ENCODE results near the gene SGSM1.

Gene SGSM1

DNA sequence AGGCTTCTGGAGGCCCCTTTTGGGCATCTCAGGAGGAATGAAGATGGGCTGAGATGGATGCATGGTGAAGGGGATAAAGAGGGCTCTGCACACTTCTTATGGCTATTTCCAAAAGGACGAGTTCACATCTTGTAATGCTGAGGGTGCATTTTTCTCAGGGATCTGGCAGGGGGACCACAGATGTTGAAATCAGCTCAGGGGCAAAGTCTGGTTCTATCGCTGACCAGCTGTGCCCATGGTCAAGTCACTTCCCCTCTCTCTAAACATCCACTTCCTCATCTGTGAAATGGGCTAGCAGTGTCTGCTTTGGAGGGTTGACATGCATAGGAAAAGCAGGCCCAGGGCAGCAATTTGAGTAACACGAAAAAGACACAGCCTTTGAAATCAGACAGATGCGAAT is 114.0 kb downstream of the SGSM1 start:
- DNase-seq (ENCODE audit: low read depth): no peak

DNA sequence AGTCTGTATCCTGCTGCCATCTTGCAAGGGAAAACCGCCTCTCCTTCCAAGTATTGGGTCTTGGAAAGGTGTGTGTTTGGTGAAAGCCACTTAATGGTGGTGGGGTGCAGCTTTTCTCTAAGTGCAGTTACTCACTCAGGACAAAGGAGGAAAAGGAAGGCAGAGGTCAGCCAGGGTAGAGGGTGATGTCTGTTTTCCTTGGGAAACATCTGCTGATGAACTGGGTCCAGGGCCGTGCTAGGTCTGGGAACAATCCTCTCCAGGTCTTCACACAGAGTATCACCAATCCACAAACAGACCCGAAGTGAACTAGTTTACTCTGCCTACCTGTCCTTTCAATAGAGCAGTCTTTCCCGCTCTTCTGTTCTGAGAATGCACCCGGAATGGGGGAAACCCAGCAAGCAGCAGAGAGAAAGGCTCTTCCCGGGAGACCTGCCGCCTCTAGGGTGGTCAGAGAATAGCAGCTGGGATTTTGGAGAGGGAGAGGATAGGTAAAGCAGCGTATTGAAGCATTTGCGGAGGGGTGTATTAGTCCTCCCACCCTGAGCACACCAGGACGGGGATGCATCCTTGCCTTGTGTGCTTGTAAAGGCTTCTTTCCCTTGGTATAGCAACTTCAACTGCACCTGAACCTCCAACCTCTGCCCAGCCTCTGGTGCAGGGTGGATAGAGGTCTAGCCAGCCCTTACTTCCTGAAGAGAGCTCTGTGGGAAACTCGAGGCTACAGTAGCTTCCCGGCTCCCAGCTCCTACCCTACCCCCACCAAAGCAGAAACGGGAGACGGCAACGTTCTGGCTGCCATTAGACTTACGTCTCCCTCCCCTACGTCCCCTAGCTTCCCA is 119.8 kb downstream of the SGSM1 start:
- H3K36me3 ChIP-seq (ENCODE audit: control insufficient read depth, insufficient read depth, low read length, severe bottlenecking): no peaks in the 10 kb centered on the region
- H3K27me3 ChIP-seq (replicated peaks; ENCODE audit: control insufficient read depth, insufficient read depth, low read length): peaks cover 11% of the 10 kb centered on the region
- H3K9me3 ChIP-seq (ENCODE audit: control insufficient read depth, low read length): peaks cover 20% of the 10 kb centered on the region
- no peak overlapping the region for H3K9ac ChIP-seq (ENCODE audit: low read length)
- no peak overlapping the region for H3K4me3 ChIP-seq (ENCODE audit: low read length)
- no peak for DNase-seq (ENCODE audit: low read depth)
- H3K4me1 ChIP-seq (ENCODE audit: control insufficient read depth, insufficient read depth, low read length): peaks cover 3% of the 10 kb centered on the region

More for the DNA sequence above, 114.0 kb downstream of the SGSM1 start:
- Histone ChIP-seq H3K4me1 (ENCODE audit: control insufficient read depth, insufficient read depth, low read length) (no peaks in the 10 kb centered on the region), H3K36me3 (ENCODE audit: control insufficient read depth, insufficient read depth, low read length, severe bottlenecking) (no peaks in the 10 kb centered on the region), H3K4me3 (ENCODE audit: low read length) (no peak overlapping the region), H3K9me3 (ENCODE audit: control insufficient read depth, low read length) (no peaks in the 10 kb centered on the region), H3K9ac (ENCODE audit: low read length) (no peak overlapping the region), H3K27me3 (replicated peaks; ENCODE audit: control insufficient read depth, insufficient read depth, low read length) (peaks cover 10% of the 10 kb centered on the region)

GRCh38 chr22:24926428-24926725 is 120.4 kb downstream of the SGSM1 start:
- no peak overlapping the region for H3K9ac ChIP-seq (ENCODE audit: low read length)
- peaks cover 3% of the 10 kb centered on the region for H3K4me1 ChIP-seq (ENCODE audit: control insufficient read depth, insufficient read depth, low read length)
- H3K36me3 ChIP-seq (ENCODE audit: control insufficient read depth, insufficient read depth, low read length, severe bottlenecking): no peaks in the 10 kb centered on the region
- peaks cover 20% of the 10 kb centered on the region for H3K9me3 ChIP-seq (ENCODE audit: control insufficient read depth, low read length)
- H3K27me3 ChIP-seq (replicated peaks; ENCODE audit: control insufficient read depth, insufficient read depth, low read length): peaks cover 17% of the 10 kb centered on the region
- no peak for DNase-seq (ENCODE audit: low read depth)
- H3K4me3 ChIP-seq (ENCODE audit: low read length): no peak overlapping the region

- H3K4me1 ChIP-seq (ENCODE audit: control insufficient read depth, insufficient read depth, low read length): peaks cover 3% of the 10 kb centered on the region
- DNase-seq (ENCODE audit: low read depth): no peak
- H3K4me3 ChIP-seq (ENCODE audit: low read length): no peak overlapping the region
- peaks cover 20% of the 10 kb centered on the region for H3K9me3 ChIP-seq (ENCODE audit: control insufficient read depth, low read length)
- H3K27me3 ChIP-seq (replicated peaks; ENCODE audit: control insufficient read depth, insufficient read depth, low read length): peaks cover 22% of the 10 kb centered on the region
- H3K36me3 ChIP-seq (ENCODE audit: control insufficient read depth, insufficient read depth, low read length, severe bottlenecking): no peaks in the 10 kb centered on the region
- no peak overlapping the region for H3K9ac ChIP-seq (ENCODE audit: low read length)
These were observed 121.0 kb downstream of the SGSM1 start for GRCh38 chr22:24926849-24927579.

DNA sequence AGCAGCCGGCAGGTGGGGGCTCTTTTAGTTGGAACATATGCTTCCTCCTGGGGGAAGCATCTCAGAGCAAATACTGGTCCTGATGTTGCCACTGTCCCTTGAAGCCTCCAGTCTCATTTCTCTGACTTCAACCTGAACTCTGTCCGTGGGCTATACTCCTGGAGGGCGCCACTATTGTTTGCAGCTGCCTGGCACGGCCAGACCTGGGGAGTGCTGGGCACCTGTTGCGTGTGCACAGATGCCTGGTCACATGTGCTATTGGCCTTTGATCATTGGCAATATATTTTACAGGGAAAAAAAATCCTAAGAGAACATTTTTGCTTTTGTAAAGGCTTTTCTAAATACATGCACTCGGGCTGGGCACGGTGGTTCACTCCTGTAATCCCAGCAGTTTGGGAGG is 122.3 kb downstream of the SGSM1 start:
- no peak overlapping the region for H3K9ac ChIP-seq (ENCODE audit: low read length)
- no peaks in the 10 kb centered on the region for H3K36me3 ChIP-seq (ENCODE audit: control insufficient read depth, insufficient read depth, low read length, severe bottlenecking)
- H3K27me3 ChIP-seq (replicated peaks; ENCODE audit: control insufficient read depth, insufficient read depth, low read length): peaks cover 31% of the 10 kb centered on the region
- H3K4me3 ChIP-seq (ENCODE audit: low read length): no peak overlapping the region
- no peak for DNase-seq (ENCODE audit: low read depth)
- peaks cover 3% of the 10 kb centered on the region for H3K4me1 ChIP-seq (ENCODE audit: control insufficient read depth, insufficient read depth, low read length)
- H3K9me3 ChIP-seq (ENCODE audit: control insufficient read depth, low read length): peaks cover 20% of the 10 kb centered on the region

DNA sequence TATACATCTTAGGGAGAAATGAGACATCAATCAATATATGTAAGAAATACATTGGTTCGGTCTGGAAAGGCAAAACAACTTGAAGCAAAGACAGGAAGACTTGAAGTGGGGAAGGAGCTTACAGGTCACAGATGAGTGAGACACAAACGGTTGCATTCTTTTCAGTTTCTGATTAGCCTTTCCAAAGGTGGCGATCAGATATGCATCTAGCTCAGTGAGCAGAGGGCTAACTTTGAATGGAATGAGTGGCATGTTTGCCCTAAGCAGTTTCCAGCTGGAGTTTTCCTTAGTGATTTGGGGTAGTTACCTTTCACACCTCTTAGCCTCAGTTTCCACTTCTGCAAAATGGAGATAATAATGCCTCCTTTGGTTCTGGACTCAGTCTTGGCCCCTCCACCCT is 124.7 kb downstream of the SGSM1 start:
- Histone ChIP-seq H3K36me3 (ENCODE audit: control insufficient read depth, insufficient read depth, low read length, severe bottlenecking) (no peaks in the 10 kb centered on the region), H3K27me3 (replicated peaks; ENCODE audit: control insufficient read depth, insufficient read depth, low read length) (peaks cover 47% of the 10 kb centered on the region), H3K9me3 (ENCODE audit: control insufficient read depth, low read length) (peaks cover 19% of the 10 kb centered on the region), H3K9ac (ENCODE audit: low read length) (no peak overlapping the region), H3K4me1 (ENCODE audit: control insufficient read depth, insufficient read depth, low read length) (peaks cover 2% of the 10 kb centered on the region), H3K4me3 (ENCODE audit: low read length) (no peak overlapping the region)
- DNase-seq (ENCODE audit: low read depth): no peak

DNA sequence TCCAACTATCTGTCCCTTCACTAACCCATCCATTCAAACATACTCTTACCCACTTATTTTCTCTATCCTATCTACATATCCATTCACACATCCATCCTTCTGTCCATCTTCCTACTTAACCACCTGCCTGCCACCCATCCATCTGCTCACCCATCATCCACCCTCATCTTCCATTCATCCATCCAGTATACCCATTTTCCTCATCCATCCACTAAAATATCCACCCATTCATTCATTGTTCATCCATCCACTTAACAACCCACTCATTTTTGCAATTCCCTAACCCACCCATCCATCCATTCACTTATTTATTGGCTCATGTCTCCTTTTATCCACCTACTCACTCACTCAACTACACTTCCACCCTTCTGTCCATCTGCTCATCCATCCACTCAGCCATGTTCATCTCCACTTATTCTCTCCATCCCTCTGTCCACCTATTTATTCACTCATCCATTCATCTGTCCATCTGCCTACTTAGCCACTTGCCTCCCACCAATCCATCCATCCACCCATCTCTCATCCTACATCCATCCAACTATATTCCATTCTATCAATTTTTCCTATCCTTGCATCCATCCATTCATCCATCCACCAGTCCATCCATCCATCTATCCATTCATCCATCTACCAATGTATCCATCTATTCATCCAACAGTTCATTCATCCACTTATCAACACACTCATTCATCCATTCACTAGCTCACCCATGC is 129.9 kb downstream of the SGSM1 start:
- Histone ChIP-seq H3K27me3 (replicated peaks; ENCODE audit: control insufficient read depth, insufficient read depth, low read length) (peaks cover 59% of the 10 kb centered on the region), H3K9me3 (ENCODE audit: control insufficient read depth, low read length) (no peaks in the 10 kb centered on the region), H3K4me3 (ENCODE audit: low read length) (no peak overlapping the region), H3K9ac (ENCODE audit: low read length) (no peak overlapping the region), H3K4me1 (ENCODE audit: control insufficient read depth, insufficient read depth, low read length) (no peaks in the 10 kb centered on the region), H3K36me3 (ENCODE audit: control insufficient read depth, insufficient read depth, low read length, severe bottlenecking) (no peaks in the 10 kb centered on the region)
- no peak for DNase-seq (ENCODE audit: low read depth)

GRCh38 chr22:24937114-24937513 is 131.1 kb downstream of the SGSM1 start:
- DNase-seq (ENCODE audit: low read depth): peak; percentile 7
- no peaks in the 10 kb centered on the region for H3K36me3 ChIP-seq (ENCODE audit: control insufficient read depth, insufficient read depth, low read length, severe bottlenecking)
- H3K27me3 ChIP-seq (replicated peaks; ENCODE audit: control insufficient read depth, insufficient read depth, low read length): peaks cover 49% of the 10 kb centered on the region
- H3K9me3 ChIP-seq (ENCODE audit: control insufficient read depth, low read length): no peaks in the 10 kb centered on the region
- no peak overlapping the region for H3K9ac ChIP-seq (ENCODE audit: low read length)
- no peak overlapping the region for H3K4me3 ChIP-seq (ENCODE audit: low read length)
- H3K4me1 ChIP-seq (ENCODE audit: control insufficient read depth, insufficient read depth, low read length): no peaks in the 10 kb centered on the region

DNA sequence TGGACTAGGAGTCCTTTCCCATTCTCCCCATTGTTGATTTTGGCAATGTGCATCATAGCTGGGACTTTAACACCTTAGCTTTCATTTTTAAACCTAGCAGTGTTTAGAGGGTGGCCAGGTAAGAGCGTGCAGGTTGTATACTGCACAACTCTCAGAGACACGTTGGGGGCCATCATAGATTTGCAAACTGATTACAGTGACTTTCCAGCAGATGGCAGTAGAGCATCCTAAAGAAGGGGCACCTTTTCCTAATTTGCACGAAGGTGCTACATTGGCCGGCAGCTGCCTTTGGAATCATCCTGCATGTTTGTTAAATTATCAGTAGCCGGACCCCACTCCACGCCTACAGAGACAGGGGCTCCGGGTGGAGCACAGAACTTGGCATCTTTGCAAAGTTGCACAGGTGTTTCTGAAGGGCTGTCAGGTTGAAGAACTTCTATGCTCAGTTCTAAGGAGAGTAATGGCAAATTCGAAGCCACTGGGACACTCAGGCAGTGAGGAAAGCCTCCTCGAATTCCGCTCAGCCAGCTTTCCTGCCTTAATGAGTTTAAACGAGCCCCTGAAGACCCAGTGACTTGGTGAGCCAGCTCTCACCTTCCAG is 132.8 kb downstream of the SGSM1 start:
- peak; percentile 64 for DNase-seq (ENCODE audit: low read depth)

GRCh38 chr22:24942301-24942700 is 136.3 kb downstream of the SGSM1 start:
- no peaks in the 10 kb centered on the region for H3K9me3 ChIP-seq (ENCODE audit: control insufficient read depth, low read length)
- no peak for DNase-seq (ENCODE audit: low read depth)
- no peak overlapping the region for H3K4me3 ChIP-seq (ENCODE audit: low read length)
- H3K36me3 ChIP-seq (ENCODE audit: control insufficient read depth, insufficient read depth, low read length, severe bottlenecking): no peaks in the 10 kb centered on the region
- H3K27me3 ChIP-seq (replicated peaks; ENCODE audit: control insufficient read depth, insufficient read depth, low read length): peaks cover 19% of the 10 kb centered on the region
- no peak overlapping the region for H3K9ac ChIP-seq (ENCODE audit: low read length)
- H3K4me1 ChIP-seq (ENCODE audit: control insufficient read depth, insufficient read depth, low read length): no peaks in the 10 kb centered on the region

More for the DNA sequence above, 132.8 kb downstream of the SGSM1 start:
- Histone ChIP-seq H3K9ac (ENCODE audit: low read length) (no peak overlapping the region), H3K36me3 (ENCODE audit: control insufficient read depth, insufficient read depth, low read length, severe bottlenecking) (no peaks in the 10 kb centered on the region), H3K9me3 (ENCODE audit: control insufficient read depth, low read length) (no peaks in the 10 kb centered on the region), H3K4me1 (ENCODE audit: control insufficient read depth, insufficient read depth, low read length) (no peaks in the 10 kb centered on the region), H3K4me3 (ENCODE audit: low read length) (no peak overlapping the region), H3K27me3 (replicated peaks; ENCODE audit: control insufficient read depth, insufficient read depth, low read length) (peaks cover 41% of the 10 kb centered on the region)

Measured in adipocyte (in vitro differentiated cells).